HG03066 (cell line): ENCODE results near the gene DGCR2.
"Not testable (repeated sequence)": the region's sequence is repeated elsewhere in the genome, so short reads cannot be mapped to it uniquely, and the experiment has no call there.

Experiments
- ATAC-seq: cut with Tn5 transposase; IDR thresholded peaks from one replicate; pipeline ENCODE4 v1.9.1; 2021; ENCODE audit warnings: low read depth; ENCODE audit not compliant: unreplicated experiment

DGCR2 gene

GRCh38 chr22:19013881-19014598, 108.2 kb downstream of the DGCR2 start:
- not testable (repeated sequence) for ATAC-seq

GRCh38 chr22:19013411-19013810, 108.8 kb downstream of the DGCR2 start:
- not testable (repeated sequence) for ATAC-seq

GRCh38 chr22:19012308-19012986, 109.8 kb downstream of the DGCR2 start:
- ATAC-seq, result no peak

- ATAC-seq, result not testable (repeated sequence)
These were observed 110.6 kb downstream of the DGCR2 start for GRCh38 chr22:19011611-19012010.

- no peak for ATAC-seq
These were observed 111.1 kb downstream of the DGCR2 start for GRCh38 chr22:19011075-19011474.

GRCh38 chr22:19005905-19006304, 116.3 kb downstream of the DGCR2 start:
- ATAC-seq, result no peak

- no peak for ATAC-seq
These were observed 117.7 kb downstream of the DGCR2 start for GRCh38 chr22:19004471-19004870.

GRCh38 chr22:19003508-19003907, 118.7 kb downstream of the DGCR2 start:
- no peak for ATAC-seq

GRCh38 chr22:19002684-19003038, 119.6 kb downstream of the DGCR2 start:
- no peak for ATAC-seq

- no peak for ATAC-seq
These were observed 121.0 kb downstream of the DGCR2 start for GRCh38 chr22:19001204-19001603.

GRCh38 chr22:19000106-19000505, 122.1 kb downstream of the DGCR2 start:
- ATAC-seq, result not testable (repeated sequence)

- no peak for ATAC-seq
These were observed 122.8 kb downstream of the DGCR2 start for GRCh38 chr22:18999416-18999815.

GRCh38 chr22:18999008-18999407, 123.2 kb downstream of the DGCR2 start:
- ATAC-seq, result no peak

GRCh38 chr22:18997925-18998315, 124.3 kb downstream of the DGCR2 start:
- ATAC-seq, result no peak

- ATAC-seq, result no peak
These were observed 124.8 kb downstream of the DGCR2 start for GRCh38 chr22:18997306-18997924.

- no peak for ATAC-seq
These were observed 125.8 kb downstream of the DGCR2 start for GRCh38 chr22:18996376-18996900.

- ATAC-seq, result no peak
These were observed 126.9 kb downstream of the DGCR2 start for GRCh38 chr22:18995327-18995711.

- no peak for ATAC-seq
These were observed 127.4 kb downstream of the DGCR2 start for GRCh38 chr22:18994701-18995326.

- ATAC-seq, result no peak
These were observed 128.2 kb downstream of the DGCR2 start for GRCh38 chr22:18994056-18994455.

GRCh38 chr22:18992543-18993198, 129.5 kb downstream of the DGCR2 start:
- no peak for ATAC-seq
